ENCODE data around the gene TNS3. TPM values are rescaled to one million over a fixed set of nuclear protein-coding genes. Genes with fewer than 3 reads are reported as not detected.
"Not testable (repeated sequence)": the region's sequence is repeated elsewhere in the genome, so short reads cannot be mapped to it uniquely, and the experiment has no call there.

TNS3 gene
- total RNA-seq, 8 experiments from 2014 or later: 2.6 to 49.9 (median 8.7) TPM

- in situ Hi-C loops (cut with MboI; ENCODE audit: low pct_unique_long_range_greater_than_20kb in 2 of 9, low sequenced_read_pairs in 9 of 9, unreplicated experiment in 9 of 9): no loop called here
- peaks cover 0 to 9% of the 10 kb centered on the region in 2 donors for H3K4me1 ChIP-seq (replicated peaks in 1 of 2)
- WGBS, 10 experiments: 17 to 84% (median 72%) methylated on average over 1 to 9 of the region's 10 CpGs; no CpG with 5 or more reads in 3 of the 10 experiments
- no peak overlapping the region for H3K27ac ChIP-seq
- no peak for ATAC-seq (replicated peaks in 6 of 8)
- H3K4me3 ChIP-seq: no peak overlapping the region
These were observed 29.2 kb upstream of the TNS3 start for GRCh38 chr7:47611045-47611511.

- ATAC-seq (replicated peaks in 6 of 8): peak in 6 of 8 experiments; percentile 57 to 94 (median 80)
- WGBS, 10 experiments: 0 to 60% (median 40%) methylated on average over 1 to 2 of the region's 4 CpGs; no CpG with 5 or more reads in 5 of the 10 experiments
- Histone ChIP-seq H3K4me1 (replicated peaks in 1 of 2) (peaks cover 0 to 9% of the 10 kb centered on the region in 2 donors), H3K4me3 (no peak overlapping the region), H3K27ac (no peak overlapping the region)
- in situ Hi-C loops (cut with MboI; ENCODE audit: low pct_unique_long_range_greater_than_20kb in 2 of 9, low sequenced_read_pairs in 9 of 9, unreplicated experiment in 9 of 9): no loop called here
These were observed 28.7 kb upstream of the TNS3 start for GRCh38 chr7:47610506-47611044.

GRCh38 chr7:47609803-47610452 lies 28.0 kb upstream of the TNS3 start:
- peak in 1 of 8 experiments; percentile 3 for ATAC-seq (replicated peaks in 6 of 8)
- WGBS, 10 experiments: 40 to 100% (median 83%) methylated on average over 2 to 8 of the region's 16 CpGs; no CpG with 5 or more reads in 3 of the 10 experiments
- in situ Hi-C loops (cut with MboI; ENCODE audit: low pct_unique_long_range_greater_than_20kb in 2 of 9, low sequenced_read_pairs in 9 of 9, unreplicated experiment in 9 of 9): no loop called here
- no peak overlapping the region for H3K4me3 ChIP-seq
- no peak overlapping the region for H3K27ac ChIP-seq
- H3K4me1 ChIP-seq (replicated peaks in 1 of 2): peaks cover 0 to 9% of the 10 kb centered on the region in 2 donors

- ATAC-seq (replicated peaks in 6 of 8); H3K4me1 ChIP-seq (replicated peaks in 1 of 2); H3K27ac ChIP-seq; H3K4me3 ChIP-seq; in situ Hi-C loops (cut with MboI; ENCODE audit: low pct_unique_long_range_greater_than_20kb in 2 of 9, low sequenced_read_pairs in 9 of 9, unreplicated experiment in 9 of 9): not testable (repeated sequence)
- WGBS, 10 experiments: 80 to 100% (median 98%) methylated on average over 1 to 8 of the region's 9 CpGs; no CpG with 5 or more reads in 1 of the 10 experiments
These were observed 24.7 kb upstream of the TNS3 start for GRCh38 chr7:47606593-47607046.

GRCh38 chr7:47605816-47606575 lies 24.1 kb upstream of the TNS3 start:
- no peak for ATAC-seq (replicated peaks in 6 of 8)
- in situ Hi-C loops (cut with MboI; ENCODE audit: low pct_unique_long_range_greater_than_20kb in 2 of 9, low sequenced_read_pairs in 9 of 9, unreplicated experiment in 9 of 9): no loop called here
- 74 to 100% (median 90%) methylated on average over 1 to 8 of the region's 9 CpGs; no CpG with 5 or more reads in 2 of the 10 experiments for WGBS, 10 experiments
- Histone ChIP-seq H3K4me3 (no peak overlapping the region), H3K27ac (no peak overlapping the region), H3K4me1 (replicated peaks in 1 of 2) (peaks cover 0 to 8% of the 10 kb centered on the region in 2 donors)

GRCh38 chr7:47604496-47604890 lies 22.6 kb upstream of the TNS3 start:
- WGBS, 10 experiments: 24 to 100% (median 84%) methylated on average over 1 to 3 of the region's 3 CpGs; no CpG with 5 or more reads in 4 of the 10 experiments
- no peaks in the 10 kb centered on the region for H3K4me1 ChIP-seq (replicated peaks in 1 of 2)
- no peak overlapping the region for H3K4me3 ChIP-seq
- in situ Hi-C loops (cut with MboI; ENCODE audit: low pct_unique_long_range_greater_than_20kb in 2 of 9, low sequenced_read_pairs in 9 of 9, unreplicated experiment in 9 of 9): no loop called here
- no peak for ATAC-seq (replicated peaks in 6 of 8)
- H3K27ac ChIP-seq: no peak overlapping the region

GRCh38 chr7:47603514-47604255 lies 21.8 kb upstream of the TNS3 start:
- ATAC-seq (replicated peaks in 6 of 8); H3K4me1 ChIP-seq (replicated peaks in 1 of 2); H3K4me3 ChIP-seq; H3K27ac ChIP-seq; in situ Hi-C loops (cut with MboI; ENCODE audit: low pct_unique_long_range_greater_than_20kb in 2 of 9, low sequenced_read_pairs in 9 of 9, unreplicated experiment in 9 of 9): not testable (repeated sequence)
- 84 to 100% (median 100%) methylated on average over 1 to 10 of the region's 13 CpGs; no CpG with 5 or more reads in 1 of the 10 experiments for WGBS, 10 experiments

- in situ Hi-C loops (cut with MboI; ENCODE audit: low pct_unique_long_range_greater_than_20kb in 2 of 9, low sequenced_read_pairs in 9 of 9, unreplicated experiment in 9 of 9): no loop called here
- 40 to 100% (median 67%) methylated on average over 1 to 5 of the region's 7 CpGs; no CpG with 5 or more reads in 1 of the 10 experiments for WGBS, 10 experiments
- Histone ChIP-seq H3K4me3 (no peak overlapping the region), H3K4me1 (replicated peaks in 1 of 2) (no peaks in the 10 kb centered on the region), H3K27ac (no peak overlapping the region)
- ATAC-seq (replicated peaks in 6 of 8): no peak
These were observed 20.5 kb upstream of the TNS3 start for GRCh38 chr7:47602272-47603004.

GRCh38 chr7:47601881-47602249 lies 20.0 kb upstream of the TNS3 start:
- H3K4me1 ChIP-seq (replicated peaks in 1 of 2): no peaks in the 10 kb centered on the region
- H3K4me3 ChIP-seq: no peak overlapping the region
- in situ Hi-C loops (cut with MboI; ENCODE audit: low pct_unique_long_range_greater_than_20kb in 2 of 9, low sequenced_read_pairs in 9 of 9, unreplicated experiment in 9 of 9): no loop called here
- 58 to 100% (median 75%) methylated on average over 1 to 2 of the region's 2 CpGs; no CpG with 5 or more reads in 6 of the 10 experiments for WGBS, 10 experiments
- no peak overlapping the region for H3K27ac ChIP-seq
- no peak for ATAC-seq (replicated peaks in 6 of 8)

- Histone ChIP-seq H3K4me3 (no peak overlapping the region), H3K4me1 (replicated peaks in 1 of 2) (no peaks in the 10 kb centered on the region), H3K27ac (no peak overlapping the region)
- in situ Hi-C loops (cut with MboI; ENCODE audit: low pct_unique_long_range_greater_than_20kb in 2 of 9, low sequenced_read_pairs in 9 of 9, unreplicated experiment in 9 of 9): no loop called here
- WGBS, 10 experiments: 7 to 85% (median 61%) methylated on average over 1 to 4 of the region's 4 CpGs; no CpG with 5 or more reads in 5 of the 10 experiments
- peak in 2 of 8 experiments; percentile 58 to 65 for ATAC-seq (replicated peaks in 6 of 8)
These were observed 19.4 kb upstream of the TNS3 start for GRCh38 chr7:47601119-47601880.

- Histone ChIP-seq H3K4me1 (replicated peaks in 1 of 2) (no peaks in the 10 kb centered on the region), H3K4me3 (no peak overlapping the region), H3K27ac (no peak overlapping the region)
- 10 to 97% (median 62%) methylated on average over 1 to 10 of the region's 15 CpGs for WGBS, 10 experiments
- peak in 3 of 8 experiments; percentile 53 to 75 (median 69) for ATAC-seq (replicated peaks in 6 of 8)
- in situ Hi-C loops (cut with MboI; ENCODE audit: low pct_unique_long_range_greater_than_20kb in 2 of 9, low sequenced_read_pairs in 9 of 9, unreplicated experiment in 9 of 9): no loop called here
These were observed 18.5 kb upstream of the TNS3 start for GRCh38 chr7:47600199-47601118.
